ENCODE data around the gene RAB9B. TPM values are rescaled to one million over a fixed set of nuclear protein-coding genes. Genes with fewer than 3 reads are reported as not detected.

RAB9B gene
- total and polyA plus RNA-seq, 2 experiments from 2014 or later = 2.2 to 3.6 TPM

GRCh38 chrX:103781706-103782105 lies 50.4 kb downstream of the RAB9B start:
- H3K27ac ChIP-seq = no peak overlapping the region
- H3K79me2 ChIP-seq = no peaks in the 10 kb centered on the region
- no peaks in the 10 kb centered on the region for H3K36me3 ChIP-seq (replicated peaks; ENCODE audit: insufficient read depth, low read depth)
- H3K27me3 ChIP-seq = no peaks in the 10 kb centered on the region
- WGBS (ENCODE audit: low lambda C conversion rate, missing lambda C conversion rate) = 94% methylated on average over 1 of the region's 1 CpG
- no peaks in the 10 kb centered on the region for H3K4me1 ChIP-seq (ENCODE audit: insufficient read depth)
- no peak overlapping the region for H3K4me2 ChIP-seq
- no peaks in the 10 kb centered on the region for H3K9me2 ChIP-seq (replicated peaks; ENCODE audit: insufficient read depth)
- no peak overlapping the region for H3K4me3 ChIP-seq
- no peaks in the 10 kb centered on the region for H3K9me3 ChIP-seq (ENCODE audit: low read depth)
- DNase-seq (ENCODE audit: low spot score) = no peak
- H2AFZ ChIP-seq = no peak overlapping the region
- TF ChIP-seq EZH2 (IDR thresholded peaks at IDR 0.05; ENCODE audit: borderline replicate concordance) (no peak), EZH2phosphoT487 (IDR thresholded peaks at IDR 0.05; ENCODE audit: low read depth, severe bottlenecking, unreplicated experiment) (no peak)
- TF ChIP-seq, protein P1, sequence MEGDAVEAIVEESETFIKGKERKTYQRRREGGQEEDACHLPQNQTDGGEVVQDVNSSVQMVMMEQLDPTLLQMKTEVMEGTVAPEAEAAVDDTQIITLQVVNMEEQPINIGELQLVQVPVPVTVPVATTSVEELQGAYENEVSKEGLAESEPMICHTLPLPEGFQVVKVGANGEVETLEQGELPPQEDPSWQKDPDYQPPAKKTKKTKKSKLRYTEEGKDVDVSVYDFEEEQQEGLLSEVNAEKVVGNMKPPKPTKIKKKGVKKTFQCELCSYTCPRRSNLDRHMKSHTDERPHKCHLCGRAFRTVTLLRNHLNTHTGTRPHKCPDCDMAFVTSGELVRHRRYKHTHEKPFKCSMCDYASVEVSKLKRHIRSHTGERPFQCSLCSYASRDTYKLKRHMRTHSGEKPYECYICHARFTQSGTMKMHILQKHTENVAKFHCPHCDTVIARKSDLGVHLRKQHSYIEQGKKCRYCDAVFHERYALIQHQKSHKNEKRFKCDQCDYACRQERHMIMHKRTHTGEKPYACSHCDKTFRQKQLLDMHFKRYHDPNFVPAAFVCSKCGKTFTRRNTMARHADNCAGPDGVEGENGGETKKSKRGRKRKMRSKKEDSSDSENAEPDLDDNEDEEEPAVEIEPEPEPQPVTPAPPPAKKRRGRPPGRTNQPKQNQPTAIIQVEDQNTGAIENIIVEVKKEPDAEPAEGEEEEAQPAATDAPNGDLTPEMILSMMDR (IDR thresholded peaks at IDR 0.05; ENCODE audit: poor library complexity) = no peak
- H4K20me1 ChIP-seq (ENCODE audit: insufficient read depth, poor library complexity, severe bottlenecking) = no peaks in the 10 kb centered on the region

DNA sequence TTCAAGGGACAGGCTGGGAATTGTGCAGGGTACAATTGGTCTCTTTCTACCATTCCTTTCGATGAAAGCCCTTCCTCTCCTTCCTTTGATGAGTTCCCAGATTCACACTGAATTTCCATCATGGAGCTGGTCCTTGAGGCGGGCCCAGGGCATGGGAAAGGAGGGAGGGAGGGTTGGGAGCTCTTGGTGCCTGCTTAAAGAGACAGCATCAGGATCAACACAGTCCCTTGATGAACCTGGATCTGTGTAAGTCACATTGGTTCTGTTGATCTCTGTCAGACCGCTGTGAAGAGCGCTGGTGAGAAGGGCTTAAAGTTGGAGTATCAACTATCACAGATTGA lies 51.0 kb downstream of the RAB9B start:
- Histone ChIP-seq H3K9me2 (replicated peaks; ENCODE audit: insufficient read depth) (no peaks in the 10 kb centered on the region), H4K20me1 (ENCODE audit: insufficient read depth, poor library complexity, severe bottlenecking) (no peaks in the 10 kb centered on the region), H3K27ac (no peak overlapping the region), H2AFZ (no peak overlapping the region), H3K4me2 (no peak overlapping the region), H3K27me3 (peaks cover 6% of the 10 kb centered on the region), H3K79me2 (no peaks in the 10 kb centered on the region), H3K9me3 (ENCODE audit: low read depth) (no peaks in the 10 kb centered on the region), H3K4me1 (ENCODE audit: insufficient read depth) (no peaks in the 10 kb centered on the region), H3K36me3 (replicated peaks; ENCODE audit: insufficient read depth, low read depth) (no peaks in the 10 kb centered on the region), H3K4me3 (no peak overlapping the region)
- TF ChIP-seq EZH2 (IDR thresholded peaks at IDR 0.05; ENCODE audit: borderline replicate concordance) (no peak), EZH2phosphoT487 (IDR thresholded peaks at IDR 0.05; ENCODE audit: low read depth, severe bottlenecking, unreplicated experiment) (no peak)
- TF ChIP-seq, protein P1 (IDR thresholded peaks at IDR 0.05; ENCODE audit: poor library complexity) = no peak
- WGBS (ENCODE audit: low lambda C conversion rate, missing lambda C conversion rate) = 77% methylated on average over 4 of the region's 4 CpGs
- no peak for DNase-seq (ENCODE audit: low spot score)

- DNase-seq (ENCODE audit: low spot score) = no peak
- Histone ChIP-seq H3K27me3 (peaks cover 8% of the 10 kb centered on the region), H3K27ac (no peak overlapping the region), H3K36me3 (replicated peaks; ENCODE audit: insufficient read depth, low read depth) (no peaks in the 10 kb centered on the region), H3K9me2 (replicated peaks; ENCODE audit: insufficient read depth) (no peaks in the 10 kb centered on the region), H3K4me2 (no peak overlapping the region), H3K4me3 (no peak overlapping the region), H3K9me3 (ENCODE audit: low read depth) (no peaks in the 10 kb centered on the region), H3K4me1 (ENCODE audit: insufficient read depth) (no peaks in the 10 kb centered on the region), H2AFZ (no peak overlapping the region), H3K79me2 (no peaks in the 10 kb centered on the region), H4K20me1 (ENCODE audit: insufficient read depth, poor library complexity, severe bottlenecking) (no peaks in the 10 kb centered on the region)
- 86% methylated on average over 10 of the region's 10 CpGs for WGBS (ENCODE audit: low lambda C conversion rate, missing lambda C conversion rate)
- TF ChIP-seq EZH2phosphoT487 (IDR thresholded peaks at IDR 0.05; ENCODE audit: low read depth, severe bottlenecking, unreplicated experiment) (no peak), EZH2 (IDR thresholded peaks at IDR 0.05; ENCODE audit: borderline replicate concordance) (no peak)
- TF ChIP-seq, protein P1 (IDR thresholded peaks at IDR 0.05; ENCODE audit: poor library complexity) = no peak
Measured at GRCh38 chrX:103780336-103781061, 51.6 kb downstream of the RAB9B start.

All from hepatocyte (in vitro differentiated cells).